ENCODE data around the gene FBXO10.

DNA sequence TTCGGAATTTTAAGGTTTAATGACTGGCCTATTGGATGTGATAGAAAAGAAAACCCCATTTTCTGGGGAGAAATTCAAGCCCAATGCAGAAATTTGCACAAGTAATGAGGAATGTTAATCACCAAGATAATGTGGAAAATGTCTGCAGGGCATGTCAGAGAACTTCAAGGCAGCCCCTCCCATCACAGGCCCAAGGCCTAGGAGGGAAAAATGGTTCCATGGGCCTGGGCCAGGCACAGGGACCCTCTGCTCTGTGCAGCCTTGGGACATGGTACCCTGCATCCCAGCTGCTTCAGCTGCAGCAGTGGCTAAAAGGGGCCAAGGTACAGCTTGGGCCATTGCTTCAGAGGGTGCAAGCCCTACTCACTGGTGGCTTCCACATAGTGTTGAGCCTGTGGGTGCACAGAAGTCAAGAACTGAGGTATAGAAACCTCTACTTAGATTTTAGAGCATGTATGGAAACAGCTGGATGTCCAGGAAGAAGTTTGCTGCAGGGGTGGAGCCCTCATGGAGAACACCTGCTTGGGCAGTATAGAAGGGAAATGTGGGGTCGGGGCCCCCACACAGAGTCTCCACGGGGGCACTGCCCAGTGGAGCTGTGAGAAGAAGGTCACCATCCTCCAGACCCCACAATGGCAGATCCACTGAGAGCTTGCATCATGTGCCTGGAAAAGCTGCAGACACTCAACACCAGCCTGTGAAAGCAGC is 12.2 kb downstream of the FBXO10 start:
- TF ChIP-seq, protein P1, sequence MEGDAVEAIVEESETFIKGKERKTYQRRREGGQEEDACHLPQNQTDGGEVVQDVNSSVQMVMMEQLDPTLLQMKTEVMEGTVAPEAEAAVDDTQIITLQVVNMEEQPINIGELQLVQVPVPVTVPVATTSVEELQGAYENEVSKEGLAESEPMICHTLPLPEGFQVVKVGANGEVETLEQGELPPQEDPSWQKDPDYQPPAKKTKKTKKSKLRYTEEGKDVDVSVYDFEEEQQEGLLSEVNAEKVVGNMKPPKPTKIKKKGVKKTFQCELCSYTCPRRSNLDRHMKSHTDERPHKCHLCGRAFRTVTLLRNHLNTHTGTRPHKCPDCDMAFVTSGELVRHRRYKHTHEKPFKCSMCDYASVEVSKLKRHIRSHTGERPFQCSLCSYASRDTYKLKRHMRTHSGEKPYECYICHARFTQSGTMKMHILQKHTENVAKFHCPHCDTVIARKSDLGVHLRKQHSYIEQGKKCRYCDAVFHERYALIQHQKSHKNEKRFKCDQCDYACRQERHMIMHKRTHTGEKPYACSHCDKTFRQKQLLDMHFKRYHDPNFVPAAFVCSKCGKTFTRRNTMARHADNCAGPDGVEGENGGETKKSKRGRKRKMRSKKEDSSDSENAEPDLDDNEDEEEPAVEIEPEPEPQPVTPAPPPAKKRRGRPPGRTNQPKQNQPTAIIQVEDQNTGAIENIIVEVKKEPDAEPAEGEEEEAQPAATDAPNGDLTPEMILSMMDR (IDR thresholded peaks at IDR 0.05), result no peak
- no peak for TF ChIP-seq POLR2AphosphoS5 (IDR thresholded peaks at IDR 0.05)
